ENCODE results near the gene STX12.

STX12 gene

DNA sequence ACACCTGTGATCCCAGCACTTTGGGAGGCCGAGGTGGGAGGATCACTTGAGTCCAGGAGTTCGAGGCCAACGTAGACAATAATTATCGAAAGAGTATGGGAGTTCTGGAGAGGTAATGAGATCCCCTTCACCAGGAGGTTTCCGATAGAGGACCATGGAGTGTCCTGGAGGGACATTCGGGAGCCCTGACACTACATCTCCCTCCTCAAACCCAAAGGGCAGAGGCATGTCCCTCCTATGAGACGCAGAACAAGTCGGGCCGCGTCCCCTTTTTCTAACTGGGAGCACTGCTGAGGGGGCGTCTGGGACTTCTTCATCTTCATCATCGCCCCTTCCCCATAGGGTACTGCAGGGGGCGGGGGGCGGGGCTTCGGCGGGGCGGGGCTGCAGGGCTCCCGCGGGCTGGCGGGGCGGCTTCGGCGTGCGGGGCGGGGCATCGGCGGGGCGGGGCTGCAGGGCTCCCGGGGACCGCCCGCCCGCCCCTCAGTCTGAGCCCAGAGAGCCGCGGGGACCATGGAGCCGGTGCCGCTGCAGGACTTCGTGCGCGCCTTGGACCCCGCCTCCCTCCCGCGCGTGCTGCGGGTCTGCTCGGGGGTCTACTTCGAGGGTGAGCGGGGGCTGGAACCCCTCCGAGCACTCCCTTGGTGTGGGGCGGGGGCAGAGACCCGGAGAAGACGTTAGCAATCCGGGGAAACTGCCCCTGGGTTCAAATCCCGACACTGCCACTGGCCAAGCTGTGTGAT is 99.2 kb downstream of the STX12 start, which contains the start of gene THEMIS2:
TSS of gene THEMIS2 (plus strand) at position 486 of the 743 bp plus-strand sequence. CDS start at position 514, 28 bp downstream.
- peak; percentile 72 to 84 for DNase-seq

GRCh38 chr1:27872802-27873551 is 100.0 kb downstream of the STX12 start:
- DNase-seq: peak; percentile 25 to 33

GRCh38 chr1:27873671-27874384 is 100.8 kb downstream of the STX12 start:
- DNase-seq: no peak

All from stimulated activated CD4-positive, alpha-beta T cell treated with anti-CD3 and anti-CD28 coated beads, Interleukin-4, amount 100 ng/mL, for 4 hours (primary cell).